Sigmoid colon (tissue), 7 donors: ENCODE measurements around the gene FAM174C. TPM values are rescaled to one million over a fixed set of nuclear protein-coding genes. Genes with fewer than 3 reads are reported as not detected.

Source experiments
- DNase-seq: peaks from one replicate; pipeline ENCODE4 v3.0.0-alpha.2; 2019
- H3K27ac ChIP-seq, 4 donors: fragments of 200-600 bp; sonication (generic); one replicate each; pipeline ENCODE4 v1.5.1; 2016 to 2019; ENCODE audit warnings: mild to moderate bottlenecking in 1 of 4
- H3K27me3 ChIP-seq, 3 donors: fragments of 200-600 bp; sonication (generic); one replicate each; pipeline ENCODE4 v1.5.1; 2019; ENCODE audit warnings: mild to moderate bottlenecking in 1 of 3
- H3K36me3 ChIP-seq, 4 donors: fragments of 200-600 bp; sonication (generic); one replicate each; pipeline ENCODE4 v1.5.1; 2016 to 2019
- H3K4me1 ChIP-seq, 4 donors: fragments of 200-600 bp; sonication (generic); one replicate each; pipeline ENCODE4 v1.5.1; 2017 to 2019
- H3K4me3 ChIP-seq, 4 donors: fragments of 200-600 bp; sonication (generic); one replicate each; pipeline ENCODE4 v1.5.1; 2017 to 2019; ENCODE audit warnings: mild to moderate bottlenecking in 2 of 4, moderate library complexity in 1 of 4
- H3K9me3 ChIP-seq, 4 donors: fragments of 200-600 bp in 3 of 4; sonication (generic) in 3 of 4; one replicate each; pipeline versions ENCODE4 v1.5.1 to v1.6.1; 2013 to 2019
- EP300 ChIP-seq, 4 donors: sonication (generic); formaldehyde crosslinking; IDR thresholded peaks; one replicate each; pipeline ENCODE4 v1.6.1; 2017; ENCODE audit warnings: antibody characterized with exemption in 4 of 4
- POLR2A ChIP-seq, 2 donors: fragments of 450-650 bp; IDR thresholded peaks; one replicate each; pipeline ENCODE4 v1.6.1; 2016; ENCODE audit warnings: antibody characterized with exemption in 2 of 2, mild to moderate bottlenecking in 2 of 2, moderate library complexity in 2 of 2
- POLR2AphosphoS5 ChIP-seq, 4 donors: sonication (generic); formaldehyde crosslinking; IDR thresholded peaks; one replicate each; pipeline ENCODE4 v1.6.1; 2017; ENCODE audit warnings: antibody characterized with exemption in 4 of 4
- WGBS, 2 donors: extraction: QIAGEN DNeasy Blood & Tissue Kit; methylation state at CpG; one replicate each; pipeline ENCODE4 v1.1.7; 2013; 5-methylcytosine and 5-hydroxymethylcytosine counted together
- intact Hi-C: fragments of 100-400 bp; cut with DNase I; formaldehyde crosslinking; loops from one replicate; pipeline ENCODE4 v1.15.1; 2023
- polyA plus RNA-seq, 3 donors: library from polyadenylated mRNA; stranded (reverse); fragments of 200-250 nt; gene quantifications; one replicate each; pipeline ENCODE4 v1.2.3, GENCODE V29; 2013
- total RNA-seq, 4 donors: library from RNA; depleted of rRNA; stranded (reverse); fragments of >200 nt; gene quantifications; one replicate each; pipeline ENCODE4 v1.1.0, GENCODE V29; 2016
- TF ChIP-seq, protein P1 (sequence below), 4 experiments: fragments of 450-650 bp in 3 of 4; fragments of 200-600 bp in 1 of 4; IDR thresholded peaks; one replicate each; pipeline ENCODE4 v1.5.1; 2016 to 2019; ENCODE audit warnings: antibody characterized with exemption in 4 of 4, mild to moderate bottlenecking in 3 of 4, moderate library complexity in 2 of 4
- donor health status: healthy with polysubstance abuse.
- donor health status: Bipolar disorder and iron deficiency.
- donor health status: healthy.

Gene FAM174C
- total and polyA plus RNA-seq, 7 donors = 24.7 to 87.8 (median 37.0) TPM

DNA sequence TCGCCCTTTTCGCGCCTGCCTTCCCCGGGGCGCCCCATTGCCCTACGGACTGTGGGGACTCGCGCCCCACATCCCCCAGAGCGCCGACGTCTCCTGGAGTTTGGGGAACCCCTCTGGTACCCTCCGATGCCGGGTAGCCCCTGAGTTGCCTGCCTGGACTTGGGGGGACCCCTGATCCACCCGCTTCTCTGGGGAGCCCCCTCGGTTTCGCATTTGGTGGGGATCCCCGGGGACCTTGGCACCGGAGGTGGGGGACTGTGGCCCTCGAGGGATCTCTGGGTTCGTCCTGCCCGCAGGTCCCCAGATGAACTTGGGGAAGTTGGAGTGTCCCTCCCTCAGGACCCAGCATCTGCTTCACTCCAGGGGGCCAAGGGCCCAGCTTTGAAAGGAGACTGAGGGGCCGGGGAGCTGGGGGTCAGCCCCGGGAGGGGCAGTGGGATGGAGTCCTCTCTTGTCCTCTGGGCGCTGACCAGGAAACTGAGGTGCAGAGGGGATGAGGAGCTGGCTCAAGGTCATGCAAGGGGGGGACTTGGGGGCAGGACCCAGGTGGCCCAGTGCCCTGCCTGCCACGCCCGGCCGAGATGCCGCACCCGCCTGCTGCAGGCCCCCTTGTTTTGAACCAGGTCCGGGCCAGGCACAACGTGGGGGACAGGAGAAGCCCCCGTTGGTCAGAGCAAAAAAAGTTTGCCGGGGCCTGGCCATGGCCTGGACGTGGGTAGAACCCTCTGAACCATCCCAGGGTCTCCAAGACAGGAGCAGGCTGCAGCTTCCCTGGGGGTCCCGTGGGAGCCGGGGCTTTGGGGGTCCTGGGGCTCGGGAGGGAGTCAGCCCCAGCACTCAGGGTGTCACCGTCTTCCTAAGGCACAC is 11.4 kb downstream of the FAM174C start:
- TF ChIP-seq, protein P1, sequence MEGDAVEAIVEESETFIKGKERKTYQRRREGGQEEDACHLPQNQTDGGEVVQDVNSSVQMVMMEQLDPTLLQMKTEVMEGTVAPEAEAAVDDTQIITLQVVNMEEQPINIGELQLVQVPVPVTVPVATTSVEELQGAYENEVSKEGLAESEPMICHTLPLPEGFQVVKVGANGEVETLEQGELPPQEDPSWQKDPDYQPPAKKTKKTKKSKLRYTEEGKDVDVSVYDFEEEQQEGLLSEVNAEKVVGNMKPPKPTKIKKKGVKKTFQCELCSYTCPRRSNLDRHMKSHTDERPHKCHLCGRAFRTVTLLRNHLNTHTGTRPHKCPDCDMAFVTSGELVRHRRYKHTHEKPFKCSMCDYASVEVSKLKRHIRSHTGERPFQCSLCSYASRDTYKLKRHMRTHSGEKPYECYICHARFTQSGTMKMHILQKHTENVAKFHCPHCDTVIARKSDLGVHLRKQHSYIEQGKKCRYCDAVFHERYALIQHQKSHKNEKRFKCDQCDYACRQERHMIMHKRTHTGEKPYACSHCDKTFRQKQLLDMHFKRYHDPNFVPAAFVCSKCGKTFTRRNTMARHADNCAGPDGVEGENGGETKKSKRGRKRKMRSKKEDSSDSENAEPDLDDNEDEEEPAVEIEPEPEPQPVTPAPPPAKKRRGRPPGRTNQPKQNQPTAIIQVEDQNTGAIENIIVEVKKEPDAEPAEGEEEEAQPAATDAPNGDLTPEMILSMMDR (IDR thresholded peaks at IDR 0.05) = no peak
- TF ChIP-seq POLR2AphosphoS5 (IDR thresholded peaks at IDR 0.05) (no peak), EP300 (IDR thresholded peaks at IDR 0.05) (no peak), POLR2A (IDR thresholded peaks at IDR 0.05) (no peak)
- H3K9me3 ChIP-seq = no peaks in the 10 kb centered on the region
- 8 to 31% methylated on average over 38 of the region's 38 CpGs for WGBS, 2 donors
- intact Hi-C loops = no loop called here
- peak overlapping the region in 1 of 4 donors; percentile 8 for H3K4me3 ChIP-seq
- peaks cover 0 to 10% (median 5%) of the 10 kb centered on the region in 4 donors for H3K4me1 ChIP-seq
- DNase-seq = no peak
- H3K27ac ChIP-seq = no peak overlapping the region
- no peaks in the 10 kb centered on the region for H3K36me3 ChIP-seq
- H3K27me3 ChIP-seq = peaks cover 50 to 87% (median 82%) of the 10 kb centered on the region in 3 donors

DNA sequence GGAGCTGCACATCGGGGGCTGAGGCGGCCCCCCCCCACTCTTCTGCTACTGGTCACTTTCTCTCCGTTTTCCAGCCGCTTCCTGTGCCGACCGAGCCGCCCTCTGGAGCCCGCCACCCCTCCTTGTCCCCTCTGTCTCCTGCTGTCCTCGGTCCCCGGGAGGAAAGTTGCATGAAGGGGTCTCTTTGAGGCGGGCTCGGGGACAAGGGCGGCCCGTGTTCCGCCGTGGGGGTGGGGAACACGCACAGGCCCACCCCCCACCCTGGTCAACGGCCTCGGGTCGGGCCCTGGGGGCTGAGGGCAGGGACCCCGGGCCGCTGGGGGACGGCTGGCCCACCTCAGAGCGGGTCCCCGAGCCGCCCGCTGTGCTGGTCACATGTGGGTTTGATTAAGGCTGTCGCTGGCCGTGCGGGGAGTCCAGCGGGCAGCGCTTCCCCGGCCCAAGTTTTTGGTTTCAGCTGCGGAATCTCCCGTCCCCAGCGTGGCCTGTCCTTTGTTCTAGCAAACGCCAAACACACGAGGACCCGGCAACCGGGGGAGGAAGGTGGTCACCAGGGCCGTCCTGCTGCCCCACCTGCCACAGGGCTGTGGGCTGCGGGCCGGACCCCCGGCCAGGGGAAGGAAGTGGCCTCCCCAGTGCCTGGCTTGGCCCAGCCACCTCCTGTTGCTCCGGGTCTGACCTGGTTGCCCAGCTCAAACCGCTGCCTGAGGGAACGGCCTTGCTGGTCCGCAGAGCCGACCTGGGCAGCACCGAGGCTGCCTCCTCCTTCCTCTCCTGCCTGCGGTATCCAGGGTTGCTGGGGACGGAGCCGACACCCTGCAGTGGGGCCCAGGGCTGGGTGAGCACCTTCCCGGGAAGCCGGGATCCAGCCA is 12.3 kb downstream of the FAM174C start:
- intact Hi-C loops = no loop called here
- Histone ChIP-seq H3K9me3 (no peaks in the 10 kb centered on the region), H3K27me3 (peaks cover 50 to 96% (median 90%) of the 10 kb centered on the region in 3 donors), H3K36me3 (no peaks in the 10 kb centered on the region), H3K4me3 (no peak overlapping the region), H3K4me1 (peaks cover 0 to 10% (median 5%) of the 10 kb centered on the region in 4 donors), H3K27ac (no peak overlapping the region)
- DNase-seq = no peak
- TF ChIP-seq POLR2A (IDR thresholded peaks at IDR 0.05) (no peak), POLR2AphosphoS5 (IDR thresholded peaks at IDR 0.05) (no peak), EP300 (IDR thresholded peaks at IDR 0.05) (no peak)
- TF ChIP-seq, protein P1 (IDR thresholded peaks at IDR 0.05) = no peak
- 40 to 60% methylated on average over 55 of the region's 55 CpGs for WGBS, 2 donors

DNA sequence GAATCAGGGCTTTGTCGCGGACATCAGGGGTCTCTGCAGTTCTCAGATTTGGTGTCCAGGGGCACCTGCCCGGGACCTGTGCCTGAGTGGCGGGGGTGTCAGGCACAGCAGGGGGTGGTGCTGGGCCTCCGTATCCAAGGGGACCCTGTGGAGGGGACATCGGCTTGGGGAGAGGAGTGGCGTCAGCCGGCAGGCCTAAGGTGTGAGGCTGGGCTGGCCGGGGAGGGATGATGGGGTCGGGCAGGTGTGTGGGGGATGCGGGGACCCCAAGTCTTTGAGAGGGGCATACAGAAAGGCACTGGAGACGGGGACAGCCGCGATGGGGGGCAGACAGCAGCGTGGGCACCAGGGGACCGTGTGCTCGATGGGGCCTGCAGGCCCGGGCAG is 12.9 kb downstream of the FAM174C start:
- H3K27ac ChIP-seq = no peak overlapping the region
- H3K4me3 ChIP-seq = no peak overlapping the region
- TF ChIP-seq EP300 (IDR thresholded peaks at IDR 0.05) (no peak), POLR2A (IDR thresholded peaks at IDR 0.05) (no peak)
- intact Hi-C loops = no loop called here
- H3K4me1 ChIP-seq = peaks cover 0 to 10% (median 5%) of the 10 kb centered on the region in 4 donors
- peaks cover 44 to 97% (median 90%) of the 10 kb centered on the region in 3 donors for H3K27me3 ChIP-seq
- H3K36me3 ChIP-seq = no peaks in the 10 kb centered on the region
- no peaks in the 10 kb centered on the region for H3K9me3 ChIP-seq
- 89 to 91% methylated on average over 18 of the region's 18 CpGs for WGBS, 2 donors
- DNase-seq = no peak

DNA sequence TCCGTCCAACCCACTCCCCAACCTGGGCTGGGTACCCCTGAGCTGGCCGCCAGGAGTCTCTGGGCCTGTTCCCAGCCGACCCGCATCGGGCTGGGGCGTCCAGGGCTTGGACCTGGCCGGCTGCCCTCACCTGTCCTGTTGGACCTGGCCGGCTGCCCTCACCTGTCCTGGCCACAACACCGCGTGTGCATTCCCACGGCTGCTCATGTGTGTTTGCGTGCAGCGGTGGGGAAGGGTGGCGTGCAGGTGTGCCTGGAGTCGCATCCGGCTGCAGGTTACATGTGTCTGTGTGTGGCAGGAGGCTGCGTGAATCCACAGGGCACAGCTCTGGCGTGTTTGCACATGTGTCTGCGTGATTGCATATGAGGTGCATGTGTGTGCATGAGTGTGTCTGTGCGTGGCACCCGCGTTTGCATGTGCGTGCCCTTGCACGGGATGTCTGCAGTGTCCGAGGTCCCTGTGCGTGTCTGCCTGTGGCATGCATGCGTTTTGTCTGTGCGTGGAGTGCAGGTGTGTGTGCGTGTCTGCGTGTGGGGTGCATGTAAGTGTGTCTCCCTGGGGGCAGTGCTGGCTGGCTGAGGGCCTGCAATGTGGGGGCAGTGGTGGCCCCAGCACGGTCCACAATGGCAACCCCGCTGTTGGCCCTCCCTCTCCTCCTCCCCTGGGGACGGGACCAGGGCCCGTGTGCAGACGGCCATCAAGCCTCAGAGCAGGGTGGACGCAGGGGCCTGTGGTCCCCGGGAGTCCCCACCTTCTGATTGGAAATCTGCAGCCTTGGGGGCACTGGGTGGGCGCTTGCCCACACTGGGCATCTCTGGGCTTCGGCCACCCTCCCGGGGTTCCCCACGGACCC is 13.7 kb downstream of the FAM174C start:
- Histone ChIP-seq H3K4me3 (no peak overlapping the region), H3K27ac (no peak overlapping the region), H3K27me3 (peaks cover 38 to 97% (median 90%) of the 10 kb centered on the region in 3 donors), H3K4me1 (peaks cover 0 to 10% (median 5%) of the 10 kb centered on the region in 4 donors), H3K36me3 (no peaks in the 10 kb centered on the region), H3K9me3 (no peaks in the 10 kb centered on the region)
- no peak for DNase-seq
- TF ChIP-seq EP300 (IDR thresholded peaks at IDR 0.05) = no peak
- no peak for TF ChIP-seq POLR2A (IDR thresholded peaks at IDR 0.05)
- WGBS, 2 donors = 78 to 86% methylated on average over 41 of the region's 41 CpGs
- intact Hi-C loops = no loop called here

DNA sequence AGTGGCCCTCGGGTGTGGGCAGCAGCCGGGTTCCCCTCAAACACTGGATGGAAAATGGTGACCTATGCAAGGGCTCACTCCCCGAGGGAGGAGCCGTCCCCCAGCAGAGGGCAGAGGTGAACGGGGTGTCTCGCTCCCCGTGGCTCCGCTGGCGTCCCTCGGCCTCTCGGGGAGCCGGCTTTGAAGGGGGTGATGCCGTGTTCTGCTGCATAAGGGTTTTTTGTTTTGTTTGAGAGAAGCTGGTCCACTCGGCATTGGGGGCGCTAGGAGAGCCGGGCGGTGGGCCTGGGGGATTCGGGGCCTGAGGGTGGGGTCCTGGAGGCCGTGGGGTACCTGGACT is 14.3 kb downstream of the FAM174C start:
- H3K27me3 ChIP-seq = peaks cover 32 to 97% (median 90%) of the 10 kb centered on the region in 3 donors
- intact Hi-C loops = no loop called here
- WGBS, 2 donors = 79 to 81% methylated on average over 19 of the region's 19 CpGs
- H3K9me3 ChIP-seq = no peaks in the 10 kb centered on the region
- no peak overlapping the region for H3K4me3 ChIP-seq
- no peak for DNase-seq
- peaks cover 0 to 10% (median 5%) of the 10 kb centered on the region in 4 donors for H3K4me1 ChIP-seq
- no peak for TF ChIP-seq EP300 (IDR thresholded peaks at IDR 0.05)
- no peak for TF ChIP-seq POLR2AphosphoS5 (IDR thresholded peaks at IDR 0.05)
- TF ChIP-seq POLR2A (IDR thresholded peaks at IDR 0.05) = no peak
- TF ChIP-seq, protein P1 (IDR thresholded peaks at IDR 0.05) = no peak
- no peaks in the 10 kb centered on the region for H3K36me3 ChIP-seq
- no peak overlapping the region for H3K27ac ChIP-seq
